ENCODE measurements around the gene DNER.

DNA sequence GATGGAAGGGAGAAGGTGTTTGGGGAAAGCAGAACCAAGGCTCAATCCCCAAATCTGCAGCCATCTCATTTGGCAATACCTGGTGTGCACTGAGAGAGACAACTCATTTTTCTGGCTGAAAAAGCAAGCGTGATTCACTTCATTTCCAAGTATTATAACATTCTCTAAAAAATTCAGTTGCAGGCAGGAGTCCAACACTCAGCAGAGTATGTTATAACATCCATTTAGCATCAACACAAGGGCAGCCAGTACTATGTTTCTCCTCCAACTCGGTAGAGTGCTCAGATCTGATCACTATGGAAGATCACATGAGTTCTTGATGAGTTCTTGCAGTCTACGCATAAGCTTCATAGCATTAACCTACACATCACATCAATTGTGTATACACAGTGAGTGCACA lies 343.8 kb downstream of the DNER start:
- TF ChIP-seq EZH2 (IDR thresholded peaks at IDR 0.05; ENCODE audit: borderline replicate concordance, low read length): no peak
- TF ChIP-seq, protein P1, sequence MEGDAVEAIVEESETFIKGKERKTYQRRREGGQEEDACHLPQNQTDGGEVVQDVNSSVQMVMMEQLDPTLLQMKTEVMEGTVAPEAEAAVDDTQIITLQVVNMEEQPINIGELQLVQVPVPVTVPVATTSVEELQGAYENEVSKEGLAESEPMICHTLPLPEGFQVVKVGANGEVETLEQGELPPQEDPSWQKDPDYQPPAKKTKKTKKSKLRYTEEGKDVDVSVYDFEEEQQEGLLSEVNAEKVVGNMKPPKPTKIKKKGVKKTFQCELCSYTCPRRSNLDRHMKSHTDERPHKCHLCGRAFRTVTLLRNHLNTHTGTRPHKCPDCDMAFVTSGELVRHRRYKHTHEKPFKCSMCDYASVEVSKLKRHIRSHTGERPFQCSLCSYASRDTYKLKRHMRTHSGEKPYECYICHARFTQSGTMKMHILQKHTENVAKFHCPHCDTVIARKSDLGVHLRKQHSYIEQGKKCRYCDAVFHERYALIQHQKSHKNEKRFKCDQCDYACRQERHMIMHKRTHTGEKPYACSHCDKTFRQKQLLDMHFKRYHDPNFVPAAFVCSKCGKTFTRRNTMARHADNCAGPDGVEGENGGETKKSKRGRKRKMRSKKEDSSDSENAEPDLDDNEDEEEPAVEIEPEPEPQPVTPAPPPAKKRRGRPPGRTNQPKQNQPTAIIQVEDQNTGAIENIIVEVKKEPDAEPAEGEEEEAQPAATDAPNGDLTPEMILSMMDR (IDR thresholded peaks at IDR 0.05; ENCODE audit: low read length): no peak
